GM23338 (cell line): ENCODE results near the gene PCDHGA10. TPM values are rescaled to one million over a fixed set of nuclear protein-coding genes. Genes with fewer than 3 reads are reported as not detected.

Source experiments
- ATAC-seq: fragments of 200-7000 bp; cut with Tn5 transposase; 3 replicates; pipeline ENCODE4 v1.9.1; 2020
- DNase-seq: peaks from one replicate; pipeline ENCODE4 v3.0.0-alpha.2; 2015; ENCODE audit warnings: low spot score
- H2AFZ ChIP-seq: fragments of 200-600 bp; sonication (generic); 2 replicates; pipeline ENCODE4 v1.8.0; 2016; ENCODE audit warnings: antibody characterized with exemption, mild to moderate bottlenecking, moderate library complexity
- H3F3A ChIP-seq: fragments of 200-600 bp; sonication (generic); replicated peaks from 2 replicates; pipeline ENCODE4 v1.8.0; 2017; ENCODE audit warnings: antibody characterized with exemption, mixed run types, low read depth
- H3K27ac ChIP-seq: fragments of 200-600 bp; sonication (generic); 2 replicates; pipeline ENCODE4 v1.6.1; 2016; ENCODE audit warnings: low read depth
- H3K27me3 ChIP-seq: fragments of 200-600 bp; sonication (generic); 2 replicates; pipeline ENCODE4 v1.8.0; 2016; ENCODE audit warnings: mild to moderate bottlenecking, mixed run types, moderate library complexity; ENCODE audit not compliant: insufficient read depth
- H3K36me3 ChIP-seq: fragments of 200-600 bp; sonication (generic); 2 replicates; pipeline ENCODE4 v1.8.0; 2016; ENCODE audit warnings: mild to moderate bottlenecking; ENCODE audit not compliant: insufficient read depth
- H3K4me1 ChIP-seq: fragments of 200-600 bp; sonication (generic); 2 replicates; pipeline ENCODE4 v1.8.0; 2016; ENCODE audit warnings: mild to moderate bottlenecking, moderate library complexity; ENCODE audit not compliant: insufficient read depth
- H3K4me2 ChIP-seq: fragments of 200-600 bp; sonication (generic); 2 replicates; pipeline ENCODE4 v1.7.1; 2017; ENCODE audit warnings: mixed run types
- H3K4me3 ChIP-seq: fragments of 200-600 bp; sonication (generic); 2 replicates; pipeline ENCODE4 v1.6.1; 2016; ENCODE audit warnings: mixed run types
- H3K79me2 ChIP-seq: fragments of 200-600 bp; sonication (generic); replicated peaks from 2 replicates; pipeline ENCODE4 v1.8.0; 2017; ENCODE audit warnings: mild to moderate bottlenecking; ENCODE audit not compliant: insufficient read depth
- H3K9me2 ChIP-seq: fragments of 200-600 bp; sonication (generic); 2 replicates; pipeline ENCODE4 v1.8.0; 2017; ENCODE audit not compliant: insufficient read depth
- H4K20me1 ChIP-seq: fragments of 200-600 bp; sonication (generic); replicated peaks from 2 replicates; pipeline ENCODE4 v1.8.0; 2017; ENCODE audit warnings: mild to moderate bottlenecking; ENCODE audit not compliant: insufficient read depth
- H3K27ac Mint-ChIP-seq: 2 replicates; pipeline ENCODE4 v1.8.0; 2020; ENCODE audit warnings: inconsistent platforms, mild to moderate bottlenecking, moderate library complexity, mixed read lengths
- H3K27me3 Mint-ChIP-seq: 3 replicates; pipeline ENCODE4 v1.8.0; 2022; ENCODE audit warnings: low read depth, mild to moderate bottlenecking, moderate library complexity, mixed read lengths, inconsistent platforms; ENCODE audit not compliant: insufficient read depth, poor library complexity
- H3K36me3 Mint-ChIP-seq: 3 replicates; pipeline ENCODE4 v1.8.0; 2021; ENCODE audit warnings: low read depth, mild to moderate bottlenecking, inconsistent platforms, moderate library complexity, mixed read lengths
- H3K4me1 Mint-ChIP-seq: 3 replicates; pipeline ENCODE4 v1.8.0; 2020; ENCODE audit warnings: mild to moderate bottlenecking, inconsistent platforms, mixed read lengths
- H3K4me3 Mint-ChIP-seq: 3 replicates; pipeline ENCODE4 v1.8.0; 2021; ENCODE audit warnings: moderate library complexity, mild to moderate bottlenecking, inconsistent platforms, mixed read lengths
- H3K9me3 Mint-ChIP-seq: 3 replicates; pipeline ENCODE4 v1.8.0; 2020; ENCODE audit warnings: moderate library complexity, mild to moderate bottlenecking, inconsistent platforms, mixed read lengths
- CREB1 ChIP-seq: fragments of 250-450 bp; sonication (Bioruptor Pico); IDR thresholded peaks from 2 replicates; pipeline ENCODE4 v1.5.0; 2020; ENCODE audit warnings: low read depth, mild to moderate bottlenecking, moderate library complexity
- EZH2 ChIP-seq: fragments of 200-600 bp; sonication (generic); IDR thresholded peaks from one replicate; pipeline ENCODE4 v1.8.0; 2017; ENCODE audit warnings: antibody characterized with exemption, mild to moderate bottlenecking, low read depth; ENCODE audit not compliant: unreplicated experiment
- EZH2phosphoT487 ChIP-seq: fragments of 200-600 bp; sonication (generic); IDR thresholded peaks from one replicate; pipeline ENCODE4 v1.8.1; 2018; ENCODE audit warnings: antibody characterized with exemption; ENCODE audit not compliant: unreplicated experiment
- JUNB ChIP-seq: IDR thresholded peaks from one replicate; pipeline ENCODE4 v1.6.1; 2016; ENCODE audit warnings: antibody characterized with exemption; ENCODE audit not compliant: unreplicated experiment
- NANOG ChIP-seq: IDR thresholded peaks from 2 replicates; pipeline ENCODE4 v1.6.1; 2016; ENCODE audit warnings: antibody characterized with exemption, borderline replicate concordance
- POLR2AphosphoS5 ChIP-seq: IDR thresholded peaks from 2 replicates; pipeline ENCODE4 v1.6.1; 2016; ENCODE audit warnings: antibody characterized with exemption, low read depth
- STAT1 ChIP-seq: IDR thresholded peaks from one replicate; pipeline ENCODE4 v1.6.1; 2016; ENCODE audit warnings: antibody characterized with exemption; ENCODE audit not compliant: unreplicated experiment
- ZNF114 ChIP-seq: fragments of 250-450 bp; sonication (Bioruptor Pico); IDR thresholded peaks from 2 replicates; pipeline ENCODE4 v1.5.0; 2020; ENCODE audit warnings: mild to moderate bottlenecking, moderate library complexity
- ZNF331 ChIP-seq: fragments of 250-450 bp; sonication (Bioruptor Pico); IDR thresholded peaks from 2 replicates; pipeline ENCODE4 v1.5.0; 2020; ENCODE audit warnings: low read depth, mild to moderate bottlenecking, moderate library complexity
- polyA plus RNA-seq: library from polyadenylated mRNA; unstranded; fragments of >200 nt; fragmentation: Nextera tagmentation; extraction: Ambion mirVana; gene quantifications from 2 replicates; pipeline ENCODE4 v1.2.1, GENCODE V29; 2016
- total RNA-seq: library from RNA; depleted of rRNA; stranded (reverse); fragments of >200 nt; shearing (Covaris generic); gene quantifications from 2 replicates; pipeline ENCODE4 v1.2.3, GENCODE V29; 2014
- TF ChIP-seq, protein P1 (sequence below), 2 experiments: fragments of 200-600 bp in 1 of 2; sonication (generic) in 1 of 2; conservative IDR thresholded peaks; 2 replicates each; pipeline versions ENCODE4 v1.5.1 to v1.6.1; 2016 to 2017; ENCODE audit warnings: antibody characterized with exemption in 2 of 2, low read depth in 2 of 2, mild to moderate bottlenecking in 2 of 2, moderate library complexity in 1 of 2
- TF ChIP-seq, protein P2 (sequence below): IDR thresholded peaks from 2 replicates; pipeline ENCODE4 v1.6.1; 2016; ENCODE audit warnings: antibody characterized with exemption
- TF ChIP-seq, protein P3 (sequence below): fragments of 250-450 bp; sonication (Bioruptor Pico); IDR thresholded peaks from 2 replicates; pipeline ENCODE4 v1.5.0; 2020; ENCODE audit warnings: mild to moderate bottlenecking, moderate library complexity
- TF ChIP-seq, protein P4 (sequence below): IDR thresholded peaks from one replicate; pipeline ENCODE4 v1.6.1; 2018; ENCODE audit warnings: antibody characterized with exemption; ENCODE audit not compliant: unreplicated experiment

The PCDHGA10 gene
- total and polyA plus RNA-seq, 2 experiments from 2014 or later, result 2.1 to 6.5 TPM

DNA sequence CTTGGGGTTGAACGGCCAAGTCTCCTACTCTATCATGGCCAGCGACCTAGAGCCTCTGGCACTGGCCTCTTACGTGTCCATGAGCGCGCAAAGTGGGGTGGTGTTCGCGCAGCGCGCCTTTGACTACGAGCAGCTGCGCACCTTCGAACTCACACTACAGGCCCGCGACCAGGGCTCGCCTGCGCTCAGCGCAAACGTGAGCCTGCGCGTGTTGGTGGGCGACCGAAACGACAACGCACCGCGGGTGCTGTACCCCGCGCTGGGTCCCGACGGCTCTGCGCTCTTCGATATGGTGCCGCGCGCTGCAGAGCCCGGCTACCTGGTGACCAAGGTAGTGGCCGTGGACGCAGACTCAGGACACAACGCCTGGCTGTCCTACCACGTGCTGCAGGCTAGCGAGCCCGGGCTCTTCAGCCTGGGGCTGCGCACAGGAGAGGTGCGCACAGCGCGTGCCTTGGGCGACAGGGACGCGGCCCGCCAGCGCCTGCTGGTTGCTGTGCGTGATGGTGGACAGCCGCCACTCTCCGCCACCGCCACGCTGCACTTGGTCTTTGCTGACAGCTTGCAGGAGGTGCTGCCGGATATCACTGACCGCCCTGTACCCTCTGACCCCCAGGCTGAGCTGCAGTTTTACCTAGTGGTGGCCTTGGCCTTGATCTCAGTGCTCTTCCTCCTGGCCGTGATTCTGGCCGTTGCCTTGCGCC is 13.1 kb upstream of the PCDHGA10 start:
- Histone ChIP-seq H3K9me2 (no peaks in the 10 kb centered on the region), H3K4me2 (no peak overlapping the region), H3K79me2 (no peaks in the 10 kb centered on the region; the same call in 1 of the 2 replicates), H4K20me1 (no peaks in the 10 kb centered on the region), H3K36me3 (0 out of 2 replicates have a peak, but pooled peaks cover 11% of the 10 kb centered on the region), H3K27me3 (no peaks in the 10 kb centered on the region), H3K4me1 (no peaks in the 10 kb centered on the region), H3F3A (no peaks in the 10 kb centered on the region), H2AFZ (no peak overlapping the region), H3K4me3 (no peak overlapping the region), H3K27ac (no peak overlapping the region)
- Mint-ChIP-seq H3K4me3 (no peak overlapping the region), H3K4me1 (no peaks in the 10 kb centered on the region; the same call in 2 of the 3 replicates), H3K27me3 (peaks cover 11% of the 10 kb centered on the region), H3K27ac (no peak overlapping the region), H3K9me3 (peaks cover 73% of the 10 kb centered on the region), H3K36me3 (peaks cover 59% of the 10 kb centered on the region)
- DNase-seq (no peak), ATAC-seq (no peak)
- TF ChIP-seq, protein P1, sequence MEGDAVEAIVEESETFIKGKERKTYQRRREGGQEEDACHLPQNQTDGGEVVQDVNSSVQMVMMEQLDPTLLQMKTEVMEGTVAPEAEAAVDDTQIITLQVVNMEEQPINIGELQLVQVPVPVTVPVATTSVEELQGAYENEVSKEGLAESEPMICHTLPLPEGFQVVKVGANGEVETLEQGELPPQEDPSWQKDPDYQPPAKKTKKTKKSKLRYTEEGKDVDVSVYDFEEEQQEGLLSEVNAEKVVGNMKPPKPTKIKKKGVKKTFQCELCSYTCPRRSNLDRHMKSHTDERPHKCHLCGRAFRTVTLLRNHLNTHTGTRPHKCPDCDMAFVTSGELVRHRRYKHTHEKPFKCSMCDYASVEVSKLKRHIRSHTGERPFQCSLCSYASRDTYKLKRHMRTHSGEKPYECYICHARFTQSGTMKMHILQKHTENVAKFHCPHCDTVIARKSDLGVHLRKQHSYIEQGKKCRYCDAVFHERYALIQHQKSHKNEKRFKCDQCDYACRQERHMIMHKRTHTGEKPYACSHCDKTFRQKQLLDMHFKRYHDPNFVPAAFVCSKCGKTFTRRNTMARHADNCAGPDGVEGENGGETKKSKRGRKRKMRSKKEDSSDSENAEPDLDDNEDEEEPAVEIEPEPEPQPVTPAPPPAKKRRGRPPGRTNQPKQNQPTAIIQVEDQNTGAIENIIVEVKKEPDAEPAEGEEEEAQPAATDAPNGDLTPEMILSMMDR (conservative IDR thresholded peaks at IDR 0.05; ENCODE audit: low read depth in 2 of 2), result no peak
- TF ChIP-seq JUNB (no peak), EZH2 (no peak), CREB1 (CRISPR knock-in tag) (no peak), ZNF114 (no peak), EZH2phosphoT487 (no peak), POLR2AphosphoS5 (no peak), NANOG (no peak), ZNF331 (CRISPR knock-in tag) (no peak), STAT1 (no peak)
- TF ChIP-seq, protein P2, sequence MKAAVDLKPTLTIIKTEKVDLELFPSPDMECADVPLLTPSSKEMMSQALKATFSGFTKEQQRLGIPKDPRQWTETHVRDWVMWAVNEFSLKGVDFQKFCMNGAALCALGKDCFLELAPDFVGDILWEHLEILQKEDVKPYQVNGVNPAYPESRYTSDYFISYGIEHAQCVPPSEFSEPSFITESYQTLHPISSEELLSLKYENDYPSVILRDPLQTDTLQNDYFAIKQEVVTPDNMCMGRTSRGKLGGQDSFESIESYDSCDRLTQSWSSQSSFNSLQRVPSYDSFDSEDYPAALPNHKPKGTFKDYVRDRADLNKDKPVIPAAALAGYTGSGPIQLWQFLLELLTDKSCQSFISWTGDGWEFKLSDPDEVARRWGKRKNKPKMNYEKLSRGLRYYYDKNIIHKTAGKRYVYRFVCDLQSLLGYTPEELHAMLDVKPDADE, result no peak
- TF ChIP-seq, protein P3, sequence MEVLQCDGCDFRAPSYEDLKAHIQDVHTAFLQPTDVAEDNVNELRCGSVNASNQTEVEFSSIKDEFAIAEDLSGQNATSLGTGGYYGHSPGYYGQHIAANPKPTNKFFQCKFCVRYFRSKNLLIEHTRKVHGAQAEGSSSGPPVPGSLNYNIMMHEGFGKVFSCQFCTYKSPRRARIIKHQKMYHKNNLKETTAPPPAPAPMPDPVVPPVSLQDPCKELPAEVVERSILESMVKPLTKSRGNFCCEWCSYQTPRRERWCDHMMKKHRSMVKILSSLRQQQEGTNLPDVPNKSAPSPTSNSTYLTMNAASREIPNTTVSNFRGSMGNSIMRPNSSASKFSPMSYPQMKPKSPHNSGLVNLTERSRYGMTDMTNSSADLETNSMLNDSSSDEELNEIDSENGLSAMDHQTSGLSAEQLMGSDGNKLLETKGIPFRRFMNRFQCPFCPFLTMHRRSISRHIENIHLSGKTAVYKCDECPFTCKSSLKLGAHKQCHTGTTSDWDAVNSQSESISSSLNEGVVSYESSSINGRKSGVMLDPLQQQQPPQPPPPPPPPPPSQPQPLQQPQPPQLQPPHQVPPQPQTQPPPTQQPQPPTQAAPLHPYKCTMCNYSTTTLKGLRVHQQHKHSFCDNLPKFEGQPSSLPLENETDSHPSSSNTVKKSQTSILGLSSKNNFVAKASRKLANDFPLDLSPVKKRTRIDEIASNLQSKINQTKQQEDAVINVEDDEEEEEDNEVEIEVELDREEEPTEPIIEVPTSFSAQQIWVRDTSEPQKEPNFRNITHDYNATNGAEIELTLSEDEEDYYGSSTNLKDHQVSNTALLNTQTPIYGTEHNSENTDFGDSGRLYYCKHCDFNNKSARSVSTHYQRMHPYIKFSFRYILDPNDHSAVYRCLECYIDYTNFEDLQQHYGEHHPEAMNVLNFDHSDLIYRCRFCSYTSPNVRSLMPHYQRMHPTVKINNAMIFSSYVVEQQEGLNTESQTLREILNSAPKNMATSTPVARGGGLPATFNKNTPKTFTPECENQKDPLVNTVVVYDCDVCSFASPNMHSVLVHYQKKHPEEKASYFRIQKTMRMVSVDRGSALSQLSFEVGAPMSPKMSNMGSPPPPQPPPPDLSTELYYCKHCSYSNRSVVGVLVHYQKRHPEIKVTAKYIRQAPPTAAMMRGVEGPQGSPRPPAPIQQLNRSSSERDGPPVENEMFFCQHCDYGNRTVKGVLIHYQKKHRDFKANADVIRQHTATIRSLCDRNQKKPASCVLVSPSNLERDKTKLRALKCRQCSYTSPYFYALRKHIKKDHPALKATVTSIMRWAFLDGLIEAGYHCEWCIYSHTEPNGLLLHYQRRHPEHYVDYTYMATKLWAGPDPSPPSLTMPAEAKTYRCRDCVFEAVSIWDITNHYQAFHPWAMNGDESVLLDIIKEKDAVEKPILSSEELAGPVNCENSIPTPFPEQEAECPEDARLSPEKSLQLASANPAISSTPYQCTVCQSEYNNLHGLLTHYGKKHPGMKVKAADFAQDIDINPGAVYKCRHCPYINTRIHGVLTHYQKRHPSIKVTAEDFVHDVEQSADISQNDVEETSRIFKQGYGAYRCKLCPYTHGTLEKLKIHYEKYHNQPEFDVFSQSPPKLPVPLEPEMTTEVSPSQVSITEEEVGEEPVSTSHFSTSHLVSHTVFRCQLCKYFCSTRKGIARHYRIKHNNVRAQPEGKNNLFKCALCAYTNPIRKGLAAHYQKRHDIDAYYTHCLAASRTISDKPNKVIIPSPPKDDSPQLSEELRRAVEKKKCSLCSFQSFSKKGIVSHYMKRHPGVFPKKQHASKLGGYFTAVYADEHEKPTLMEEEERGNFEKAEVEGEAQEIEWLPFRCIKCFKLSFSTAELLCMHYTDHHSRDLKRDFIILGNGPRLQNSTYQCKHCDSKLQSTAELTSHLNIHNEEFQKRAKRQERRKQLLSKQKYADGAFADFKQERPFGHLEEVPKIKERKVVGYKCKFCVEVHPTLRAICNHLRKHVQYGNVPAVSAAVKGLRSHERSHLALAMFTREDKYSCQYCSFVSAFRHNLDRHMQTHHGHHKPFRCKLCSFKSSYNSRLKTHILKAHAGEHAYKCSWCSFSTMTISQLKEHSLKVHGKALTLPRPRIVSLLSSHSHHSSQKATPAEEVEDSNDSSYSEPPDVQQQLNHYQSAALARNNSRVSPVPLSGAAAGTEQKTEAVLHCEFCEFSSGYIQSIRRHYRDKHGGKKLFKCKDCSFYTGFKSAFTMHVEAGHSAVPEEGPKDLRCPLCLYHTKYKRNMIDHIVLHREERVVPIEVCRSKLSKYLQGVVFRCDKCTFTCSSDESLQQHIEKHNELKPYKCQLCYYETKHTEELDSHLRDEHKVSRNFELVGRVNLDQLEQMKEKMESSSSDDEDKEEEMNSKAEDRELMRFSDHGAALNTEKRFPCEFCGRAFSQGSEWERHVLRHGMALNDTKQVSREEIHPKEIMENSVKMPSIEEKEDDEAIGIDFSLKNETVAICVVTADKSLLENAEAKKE (CRISPR knock-in tag), result no peak
- TF ChIP-seq, protein P4, sequence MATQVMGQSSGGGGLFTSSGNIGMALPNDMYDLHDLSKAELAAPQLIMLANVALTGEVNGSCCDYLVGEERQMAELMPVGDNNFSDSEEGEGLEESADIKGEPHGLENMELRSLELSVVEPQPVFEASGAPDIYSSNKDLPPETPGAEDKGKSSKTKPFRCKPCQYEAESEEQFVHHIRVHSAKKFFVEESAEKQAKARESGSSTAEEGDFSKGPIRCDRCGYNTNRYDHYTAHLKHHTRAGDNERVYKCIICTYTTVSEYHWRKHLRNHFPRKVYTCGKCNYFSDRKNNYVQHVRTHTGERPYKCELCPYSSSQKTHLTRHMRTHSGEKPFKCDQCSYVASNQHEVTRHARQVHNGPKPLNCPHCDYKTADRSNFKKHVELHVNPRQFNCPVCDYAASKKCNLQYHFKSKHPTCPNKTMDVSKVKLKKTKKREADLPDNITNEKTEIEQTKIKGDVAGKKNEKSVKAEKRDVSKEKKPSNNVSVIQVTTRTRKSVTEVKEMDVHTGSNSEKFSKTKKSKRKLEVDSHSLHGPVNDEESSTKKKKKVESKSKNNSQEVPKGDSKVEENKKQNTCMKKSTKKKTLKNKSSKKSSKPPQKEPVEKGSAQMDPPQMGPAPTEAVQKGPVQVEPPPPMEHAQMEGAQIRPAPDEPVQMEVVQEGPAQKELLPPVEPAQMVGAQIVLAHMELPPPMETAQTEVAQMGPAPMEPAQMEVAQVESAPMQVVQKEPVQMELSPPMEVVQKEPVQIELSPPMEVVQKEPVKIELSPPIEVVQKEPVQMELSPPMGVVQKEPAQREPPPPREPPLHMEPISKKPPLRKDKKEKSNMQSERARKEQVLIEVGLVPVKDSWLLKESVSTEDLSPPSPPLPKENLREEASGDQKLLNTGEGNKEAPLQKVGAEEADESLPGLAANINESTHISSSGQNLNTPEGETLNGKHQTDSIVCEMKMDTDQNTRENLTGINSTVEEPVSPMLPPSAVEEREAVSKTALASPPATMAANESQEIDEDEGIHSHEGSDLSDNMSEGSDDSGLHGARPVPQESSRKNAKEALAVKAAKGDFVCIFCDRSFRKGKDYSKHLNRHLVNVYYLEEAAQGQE, result no peak
